Measurements from ENCODE around the gene OSBPL2. TPM values are rescaled to one million over a fixed set of nuclear protein-coding genes. Genes with fewer than 3 reads are reported as not detected.

OSBPL2 gene
- total RNA-seq, 1 donor from 2014 or later: 26.6 TPM

GRCh38 chr20:62197801-62198200, 40.5 kb upstream of the OSBPL2 start:
- H3K27me3 ChIP-seq (ENCODE audit: control insufficient read depth in 3 of 3, insufficient read depth in 3 of 3, low read length in 3 of 3): no peaks in the 10 kb centered on the region
- peaks cover 44 to 58% (median 53%) of the 10 kb centered on the region in 3 donors for H3K36me3 ChIP-seq (ENCODE audit: control insufficient read depth in 3 of 3, insufficient read depth in 3 of 3, low read length in 3 of 3)
- H3K27ac ChIP-seq (ENCODE audit: low read depth, low read length): no peak overlapping the region
- no peaks in the 10 kb centered on the region for H3K4me1 ChIP-seq (ENCODE audit: control insufficient read depth in 3 of 3, insufficient read depth in 3 of 3, low read length in 3 of 3)
- no peak overlapping the region for H3K4me3 ChIP-seq (ENCODE audit: low read length in 3 of 3)
- H3K9me3 ChIP-seq (ENCODE audit: control insufficient read depth in 3 of 3, low read length in 3 of 3): no peaks in the 10 kb centered on the region
- no peak overlapping the region for H3K9ac ChIP-seq (ENCODE audit: low read depth in 1 of 3, low read length in 3 of 3)

DNA sequence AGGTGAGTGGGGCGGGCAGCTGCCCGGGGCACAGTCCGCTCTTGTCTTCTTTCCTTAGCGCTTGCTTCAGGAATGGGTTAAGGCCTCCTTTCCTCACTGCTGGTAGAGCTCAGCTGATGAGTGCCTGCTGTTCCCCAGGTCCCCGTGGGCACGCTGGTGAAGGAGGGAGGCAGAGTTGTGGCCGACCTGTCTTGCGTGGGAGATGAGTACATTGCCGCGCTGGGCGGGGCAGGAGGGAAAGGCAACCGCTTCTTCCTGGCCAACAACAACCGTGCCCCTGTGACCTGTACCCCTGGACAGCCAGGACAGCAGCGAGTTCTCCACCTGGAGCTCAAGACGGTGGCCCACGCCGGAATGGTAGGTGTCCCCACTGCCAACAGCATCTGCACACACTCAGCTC, 39.8 kb upstream of the OSBPL2 start:
- no peaks in the 10 kb centered on the region for H3K4me1 ChIP-seq (ENCODE audit: control insufficient read depth in 3 of 3, insufficient read depth in 3 of 3, low read length in 3 of 3)
- no peak overlapping the region for H3K9ac ChIP-seq (ENCODE audit: low read depth in 1 of 3, low read length in 3 of 3)
- no peaks in the 10 kb centered on the region for H3K27me3 ChIP-seq (ENCODE audit: control insufficient read depth in 3 of 3, insufficient read depth in 3 of 3, low read length in 3 of 3)
- H3K4me3 ChIP-seq (ENCODE audit: low read length in 3 of 3): no peak overlapping the region
- H3K9me3 ChIP-seq (ENCODE audit: control insufficient read depth in 3 of 3, low read length in 3 of 3): no peaks in the 10 kb centered on the region
- no peak overlapping the region for H3K27ac ChIP-seq (ENCODE audit: low read depth, low read length)
- H3K36me3 ChIP-seq (ENCODE audit: control insufficient read depth in 3 of 3, insufficient read depth in 3 of 3, low read length in 3 of 3): peaks cover 42 to 59% (median 58%) of the 10 kb centered on the region in 3 donors

GRCh38 chr20:62198931-62199330, 39.4 kb upstream of the OSBPL2 start:
- H3K9me3 ChIP-seq (ENCODE audit: control insufficient read depth in 3 of 3, low read length in 3 of 3): no peaks in the 10 kb centered on the region
- no peaks in the 10 kb centered on the region for H3K4me1 ChIP-seq (ENCODE audit: control insufficient read depth in 3 of 3, insufficient read depth in 3 of 3, low read length in 3 of 3)
- no peak overlapping the region for H3K4me3 ChIP-seq (ENCODE audit: low read length in 3 of 3)
- H3K27ac ChIP-seq (ENCODE audit: low read depth, low read length): no peak overlapping the region
- H3K36me3 ChIP-seq (ENCODE audit: control insufficient read depth in 3 of 3, insufficient read depth in 3 of 3, low read length in 3 of 3): peaks cover 40 to 59% (median 56%) of the 10 kb centered on the region in 3 donors
- H3K27me3 ChIP-seq (ENCODE audit: control insufficient read depth in 3 of 3, insufficient read depth in 3 of 3, low read length in 3 of 3): no peaks in the 10 kb centered on the region
- H3K9ac ChIP-seq (ENCODE audit: low read depth in 1 of 3, low read length in 3 of 3): no peak overlapping the region

GRCh38 chr20:62200491-62201172, 37.7 kb upstream of the OSBPL2 start:
- H3K27ac ChIP-seq (ENCODE audit: low read depth, low read length): no peak overlapping the region
- H3K36me3 ChIP-seq (ENCODE audit: control insufficient read depth in 3 of 3, insufficient read depth in 3 of 3, low read length in 3 of 3): peaks cover 39 to 57% (median 53%) of the 10 kb centered on the region in 3 donors
- no peak overlapping the region for H3K9ac ChIP-seq (ENCODE audit: low read depth in 1 of 3, low read length in 3 of 3)
- H3K9me3 ChIP-seq (ENCODE audit: control insufficient read depth in 3 of 3, low read length in 3 of 3): no peaks in the 10 kb centered on the region
- no peaks in the 10 kb centered on the region for H3K4me1 ChIP-seq (ENCODE audit: control insufficient read depth in 3 of 3, insufficient read depth in 3 of 3, low read length in 3 of 3)
- H3K27me3 ChIP-seq (ENCODE audit: control insufficient read depth in 3 of 3, insufficient read depth in 3 of 3, low read length in 3 of 3): no peaks in the 10 kb centered on the region
- no peak overlapping the region for H3K4me3 ChIP-seq (ENCODE audit: low read length in 3 of 3)

DNA sequence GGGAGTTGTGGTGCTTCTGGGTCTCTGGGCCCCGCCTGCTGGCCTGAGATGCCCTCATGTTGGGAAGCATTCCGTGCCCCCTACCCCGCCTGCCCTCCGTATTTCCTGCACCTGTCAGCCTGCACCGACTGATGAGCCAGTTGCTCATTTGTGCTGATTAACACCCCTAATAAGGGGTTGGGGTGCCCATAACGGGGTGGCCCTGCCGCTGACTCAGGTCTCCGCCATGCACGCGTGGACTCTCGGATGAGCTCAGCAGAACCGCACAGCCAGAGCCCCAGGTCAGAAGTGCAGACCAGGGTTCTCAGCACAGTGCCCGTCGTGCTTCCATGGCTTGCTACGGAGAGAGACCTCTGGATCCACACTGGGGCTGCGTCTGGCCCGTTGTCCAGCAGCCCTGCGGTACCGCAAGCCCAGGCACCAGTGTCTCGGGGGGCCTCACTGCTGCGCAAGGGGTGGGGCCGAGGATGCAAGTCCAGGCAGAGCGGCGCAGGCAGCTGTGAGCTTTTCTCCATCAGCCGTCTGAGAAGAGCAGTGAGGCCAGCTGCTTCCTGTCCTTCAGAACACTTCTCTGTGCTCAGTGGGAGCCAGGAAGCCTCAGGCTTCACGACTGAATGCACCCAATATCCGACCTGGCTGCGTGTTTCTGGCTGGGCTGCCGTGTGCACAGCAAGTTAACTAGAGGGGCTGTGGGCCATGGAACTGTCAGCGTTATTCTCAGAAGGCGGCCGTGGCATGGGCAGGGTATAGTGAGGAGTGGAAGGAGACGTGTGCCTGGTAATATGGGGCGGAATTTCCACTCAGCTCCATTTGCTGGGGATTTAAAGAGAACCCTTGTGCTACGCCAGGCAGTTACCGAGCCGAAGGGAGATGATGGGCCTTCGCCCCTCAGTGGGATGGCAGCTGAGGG, 36.9 kb upstream of the OSBPL2 start:
- Histone ChIP-seq H3K27me3 (ENCODE audit: control insufficient read depth in 3 of 3, insufficient read depth in 3 of 3, low read length in 3 of 3) (no peaks in the 10 kb centered on the region), H3K27ac (ENCODE audit: low read depth, low read length) (no peak overlapping the region), H3K9ac (ENCODE audit: low read depth in 1 of 3, low read length in 3 of 3) (no peak overlapping the region), H3K9me3 (ENCODE audit: control insufficient read depth in 3 of 3, low read length in 3 of 3) (no peaks in the 10 kb centered on the region), H3K4me1 (ENCODE audit: control insufficient read depth in 3 of 3, insufficient read depth in 3 of 3, low read length in 3 of 3) (no peaks in the 10 kb centered on the region), H3K36me3 (ENCODE audit: control insufficient read depth in 3 of 3, insufficient read depth in 3 of 3, low read length in 3 of 3) (peaks cover 36 to 56% (median 49%) of the 10 kb centered on the region in 3 donors), H3K4me3 (ENCODE audit: low read length in 3 of 3) (no peak overlapping the region)

- Histone ChIP-seq H3K9me3 (ENCODE audit: control insufficient read depth in 3 of 3, low read length in 3 of 3) (no peaks in the 10 kb centered on the region), H3K4me1 (ENCODE audit: control insufficient read depth in 3 of 3, insufficient read depth in 3 of 3, low read length in 3 of 3) (no peaks in the 10 kb centered on the region), H3K36me3 (ENCODE audit: control insufficient read depth in 3 of 3, insufficient read depth in 3 of 3, low read length in 3 of 3) (peaks cover 36 to 56% (median 49%) of the 10 kb centered on the region in 3 donors), H3K4me3 (ENCODE audit: low read length in 3 of 3) (no peak overlapping the region), H3K9ac (ENCODE audit: low read depth in 1 of 3, low read length in 3 of 3) (no peak overlapping the region), H3K27ac (ENCODE audit: low read depth, low read length) (no peak overlapping the region), H3K27me3 (ENCODE audit: control insufficient read depth in 3 of 3, insufficient read depth in 3 of 3, low read length in 3 of 3) (no peaks in the 10 kb centered on the region)
These were observed 36.3 kb upstream of the OSBPL2 start for GRCh38 chr20:62202083-62202395.

GRCh38 chr20:62202676-62203377, 35.5 kb upstream of the OSBPL2 start:
- Histone ChIP-seq H3K4me1 (ENCODE audit: control insufficient read depth in 3 of 3, insufficient read depth in 3 of 3, low read length in 3 of 3) (peaks cover 0 to 7% (median 3%) of the 10 kb centered on the region in 3 donors), H3K4me3 (ENCODE audit: low read length in 3 of 3) (no peak overlapping the region), H3K27ac (ENCODE audit: low read depth, low read length) (no peak overlapping the region), H3K27me3 (ENCODE audit: control insufficient read depth in 3 of 3, insufficient read depth in 3 of 3, low read length in 3 of 3) (no peaks in the 10 kb centered on the region), H3K9ac (ENCODE audit: low read depth in 1 of 3, low read length in 3 of 3) (no peak overlapping the region), H3K9me3 (ENCODE audit: control insufficient read depth in 3 of 3, low read length in 3 of 3) (no peaks in the 10 kb centered on the region), H3K36me3 (ENCODE audit: control insufficient read depth in 3 of 3, insufficient read depth in 3 of 3, low read length in 3 of 3) (peaks cover 32 to 56% (median 46%) of the 10 kb centered on the region in 3 donors)

DNA sequence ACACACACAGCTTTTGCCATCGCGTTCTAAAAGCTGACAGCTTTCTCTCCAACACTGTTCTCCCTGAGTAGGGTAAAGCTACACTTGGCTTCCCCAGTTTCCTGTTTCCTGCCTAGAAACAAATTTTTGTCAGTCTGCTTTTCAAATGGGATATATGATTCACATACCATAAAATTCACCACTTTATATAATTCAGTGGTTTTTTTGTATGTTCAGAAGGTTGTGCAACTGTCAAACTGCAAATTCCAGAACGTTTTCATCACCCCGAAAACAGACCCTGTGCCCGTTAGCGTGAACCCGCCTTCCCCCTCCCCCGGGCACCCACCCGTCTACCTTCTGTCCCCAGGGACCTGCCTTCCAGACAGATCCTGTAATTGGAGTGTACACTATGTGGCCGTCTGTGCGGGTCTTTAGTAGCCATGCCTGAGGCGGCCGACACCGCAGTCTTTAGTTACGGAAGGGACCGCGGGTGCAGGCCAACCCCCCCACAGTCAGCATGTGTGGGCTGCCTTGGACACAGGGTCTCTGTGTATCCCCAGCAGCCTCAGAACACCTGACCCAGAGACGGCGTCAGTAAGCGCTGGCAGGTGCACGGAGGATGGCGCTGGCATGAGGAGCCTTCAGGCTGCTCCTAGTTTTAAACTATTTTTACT, 34.8 kb upstream of the OSBPL2 start:
- peaks cover 25 to 49% (median 39%) of the 10 kb centered on the region in 3 donors for H3K36me3 ChIP-seq (ENCODE audit: control insufficient read depth in 3 of 3, insufficient read depth in 3 of 3, low read length in 3 of 3)
- no peak overlapping the region for H3K4me3 ChIP-seq (ENCODE audit: low read length in 3 of 3)
- peaks cover under 1 to 11% (median 3%) of the 10 kb centered on the region in 3 donors for H3K4me1 ChIP-seq (ENCODE audit: control insufficient read depth in 3 of 3, insufficient read depth in 3 of 3, low read length in 3 of 3)
- no peaks in the 10 kb centered on the region for H3K9me3 ChIP-seq (ENCODE audit: control insufficient read depth in 3 of 3, low read length in 3 of 3)
- H3K27me3 ChIP-seq (ENCODE audit: control insufficient read depth in 3 of 3, insufficient read depth in 3 of 3, low read length in 3 of 3): no peaks in the 10 kb centered on the region
- H3K27ac ChIP-seq (ENCODE audit: low read depth, low read length): no peak overlapping the region
- H3K9ac ChIP-seq (ENCODE audit: low read depth in 1 of 3, low read length in 3 of 3): no peak overlapping the region

DNA sequence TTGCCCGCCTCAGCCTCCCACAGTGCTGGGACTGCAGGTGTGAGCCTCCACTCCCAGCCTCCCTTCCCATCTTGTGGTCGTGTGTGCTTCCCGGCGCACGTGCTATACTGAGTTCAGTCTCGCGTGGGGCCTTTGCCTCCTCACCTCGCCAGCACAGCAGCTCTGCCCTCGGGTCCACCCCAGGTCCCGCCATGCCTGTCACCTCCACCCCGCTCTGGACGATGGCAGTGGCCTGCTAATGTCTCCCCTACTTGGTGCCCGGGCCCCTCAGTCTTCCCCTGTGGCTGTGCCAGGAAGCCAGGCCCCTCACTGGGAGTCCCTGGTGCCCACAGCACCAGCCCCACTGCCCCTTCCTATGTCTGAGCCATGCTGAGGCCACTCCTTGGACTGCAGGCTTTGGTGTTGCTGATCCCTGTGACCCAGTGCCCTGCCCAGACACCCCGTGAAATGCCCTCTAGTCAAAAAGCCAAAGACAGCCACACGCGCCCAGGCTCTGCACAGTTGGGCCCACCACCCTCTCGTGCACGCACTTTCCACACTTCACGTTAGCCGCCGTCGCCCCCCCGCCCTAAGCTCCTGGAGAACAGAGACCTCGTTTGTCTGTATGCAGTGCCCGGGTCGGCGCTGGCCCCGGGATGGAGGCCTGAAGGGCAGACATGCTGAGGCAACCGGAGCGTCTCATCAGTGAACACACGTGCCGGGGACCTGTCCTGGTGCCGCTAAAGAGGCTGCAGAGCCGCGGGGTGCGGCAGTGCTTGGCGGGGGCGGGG, 32.5 kb upstream of the OSBPL2 start:
- H3K36me3 ChIP-seq (ENCODE audit: control insufficient read depth in 3 of 3, insufficient read depth in 3 of 3, low read length in 3 of 3): peaks cover 12 to 31% (median 23%) of the 10 kb centered on the region in 3 donors
- H3K4me3 ChIP-seq (ENCODE audit: low read length in 3 of 3): no peak overlapping the region
- H3K9ac ChIP-seq (ENCODE audit: low read depth in 1 of 3, low read length in 3 of 3): no peak overlapping the region
- no peaks in the 10 kb centered on the region for H3K9me3 ChIP-seq (ENCODE audit: control insufficient read depth in 3 of 3, low read length in 3 of 3)
- H3K27me3 ChIP-seq (ENCODE audit: control insufficient read depth in 3 of 3, insufficient read depth in 3 of 3, low read length in 3 of 3): peaks cover 13 to 22% (median 16%) of the 10 kb centered on the region in 3 donors
- H3K27ac ChIP-seq (ENCODE audit: low read depth, low read length): no peak overlapping the region
- H3K4me1 ChIP-seq (ENCODE audit: control insufficient read depth in 3 of 3, insufficient read depth in 3 of 3, low read length in 3 of 3): peaks cover 16 to 27% (median 18%) of the 10 kb centered on the region in 3 donors

Measured in skeletal muscle tissue (tissue), 4 donors.